ENCODE results near the gene HDAC8. TPM values are rescaled to one million over a fixed set of nuclear protein-coding genes. Genes with fewer than 3 reads are reported as not detected.

The HDAC8 gene
- polyA plus RNA-seq, 2 of the 4 experiments (the other 2 are of a cell fraction), result 28.7 to 38.3 TPM

GRCh38 chrX:72392042-72392441 lies 180.6 kb downstream of the HDAC8 start (continued):
- TF ChIP-seq HMGXB4 (CRISPR knock-in tag; IDR thresholded peaks at IDR 0.05; ENCODE audit: borderline replicate concordance), result no peak

GRCh38 chrX:72387247-72387646 lies 185.4 kb downstream of the HDAC8 start:
- ChIA-PET CTCF (no interaction called here), POLR2A (no interaction called here)
- FAIRE-seq (no peak), DNase-seq (ENCODE audit: low read depth in 1 of 2, low spot score in 1 of 2) (no peak), ATAC-seq (no peak)
- Histone ChIP-seq H3K4me1 (no peaks in the 10 kb centered on the region), H3K27ac (no peak overlapping the region), H3K4me3 (no peak overlapping the region), H3K4me2 (no peak overlapping the region), H3K9me3 (no peaks in the 10 kb centered on the region)
- TF ChIP-seq FOSB (CRISPR knock-in tag; IDR thresholded peaks at IDR 0.05) (no peak), RAD21 (conservative IDR thresholded peaks at IDR 0.05 in 1 of 2, IDR thresholded peaks at IDR 0.05 in 1 of 2) (no peak), EP300 (IDR thresholded peaks at IDR 0.05) (no peak), ZC3H11A (IDR thresholded peaks at IDR 0.05) (no peak), HDAC2 (IDR thresholded peaks at IDR 0.05) (no peak), ESRRA (IDR thresholded peaks at IDR 0.05; ENCODE audit: borderline replicate concordance, low read length) (no peak), ELK1 (IDR thresholded peaks at IDR 0.05; ENCODE audit: low read depth, low read length) (no peak), GATA3 (IDR thresholded peaks at IDR 0.05; ENCODE audit: borderline replicate concordance) (no peak), NFE2L2 (conservative IDR thresholded peaks at IDR 0.05; ENCODE audit: low read length) (no peak), PHF8 (IDR thresholded peaks at IDR 0.05; ENCODE audit: borderline replicate concordance, low read depth) (no peak), ZSCAN20 (CRISPR knock-in tag; IDR thresholded peaks at IDR 0.05) (no peak), MYC (IDR thresholded peaks at IDR 0.05; ENCODE audit: borderline replicate concordance, low read length) (no peak), BCL3 (IDR thresholded peaks at IDR 0.05) (no peak)
- WGBS (ENCODE audit: missing lambda C conversion rate), result 90% methylated on average over 3 of the region's 3 CpGs

- peak; percentile 32 for FAIRE-seq
- Histone ChIP-seq H3K27ac (no peak overlapping the region), H3K4me2 (no peak overlapping the region), H3K4me1 (no peaks in the 10 kb centered on the region), H3K4me3 (no peak overlapping the region), H3K9me3 (no peaks in the 10 kb centered on the region)
- ChIA-PET POLR2A (no interaction called here), CTCF (interaction anchor here (0.9 kb wide), 1 partner anchor 11 kb away, joined by 4 read pairs; no protein-coding TSS in a partner anchor)
- 83% methylated on average over 4 of the region's 4 CpGs for WGBS (ENCODE audit: missing lambda C conversion rate)
- TF ChIP-seq HMGXB4 (CRISPR knock-in tag; IDR thresholded peaks at IDR 0.05; ENCODE audit: borderline replicate concordance), result no peak
- TF ChIP-seq HOXA7 (CRISPR knock-in tag; IDR thresholded peaks at IDR 0.05), result no peak
- TF ChIP-seq ZFP36 (IDR thresholded peaks at IDR 0.05; ENCODE audit: borderline replicate concordance, partially characterized antibody), result no peak
- TF ChIP-seq HDAC2 (IDR thresholded peaks at IDR 0.05), result no peak
- no peak for TF ChIP-seq FOXS1 (CRISPR knock-in tag; IDR thresholded peaks at IDR 0.05)
- TF ChIP-seq MYC (IDR thresholded peaks at IDR 0.05; ENCODE audit: borderline replicate concordance, low read length), result no peak
- no peak for TF ChIP-seq ZNF302 (CRISPR knock-in tag; IDR thresholded peaks at IDR 0.05)
- TF ChIP-seq USF2 (IDR thresholded peaks at IDR 0.05), result no peak
- TF ChIP-seq TP53 (CRISPR knock-in tag; IDR thresholded peaks at IDR 0.05), result no peak
- TF ChIP-seq EHMT2 (IDR thresholded peaks at IDR 0.05; ENCODE audit: low read depth), result no peak
- TF ChIP-seq KDM1A (IDR thresholded peaks at IDR 0.05; ENCODE audit: low read depth), result no peak
- no peak for TF ChIP-seq ATOH8 (CRISPR knock-in tag; IDR thresholded peaks at IDR 0.05; ENCODE audit: low read depth)
- no peak for TF ChIP-seq BCL3 (IDR thresholded peaks at IDR 0.05)
- TF ChIP-seq CEBPB (IDR thresholded peaks at IDR 0.05), result no peak
- TF ChIP-seq TFCP2L1 (CRISPR knock-in tag; IDR thresholded peaks at IDR 0.05), result no peak
- no peak for TF ChIP-seq MAFK (IDR thresholded peaks at IDR 0.05; ENCODE audit: partially characterized antibody)
- ATAC-seq, result no peak; a peak in 1 of 6 replicates
- no peak for DNase-seq (ENCODE audit: low read depth in 1 of 2, low spot score in 1 of 2)
Measured at GRCh38 chrX:72382202-72382595, 190.4 kb downstream of the HDAC8 start.

Data from A549 (cell line).